ENCODE data around the gene CDH22.

- TF ChIP-seq, protein P1, sequence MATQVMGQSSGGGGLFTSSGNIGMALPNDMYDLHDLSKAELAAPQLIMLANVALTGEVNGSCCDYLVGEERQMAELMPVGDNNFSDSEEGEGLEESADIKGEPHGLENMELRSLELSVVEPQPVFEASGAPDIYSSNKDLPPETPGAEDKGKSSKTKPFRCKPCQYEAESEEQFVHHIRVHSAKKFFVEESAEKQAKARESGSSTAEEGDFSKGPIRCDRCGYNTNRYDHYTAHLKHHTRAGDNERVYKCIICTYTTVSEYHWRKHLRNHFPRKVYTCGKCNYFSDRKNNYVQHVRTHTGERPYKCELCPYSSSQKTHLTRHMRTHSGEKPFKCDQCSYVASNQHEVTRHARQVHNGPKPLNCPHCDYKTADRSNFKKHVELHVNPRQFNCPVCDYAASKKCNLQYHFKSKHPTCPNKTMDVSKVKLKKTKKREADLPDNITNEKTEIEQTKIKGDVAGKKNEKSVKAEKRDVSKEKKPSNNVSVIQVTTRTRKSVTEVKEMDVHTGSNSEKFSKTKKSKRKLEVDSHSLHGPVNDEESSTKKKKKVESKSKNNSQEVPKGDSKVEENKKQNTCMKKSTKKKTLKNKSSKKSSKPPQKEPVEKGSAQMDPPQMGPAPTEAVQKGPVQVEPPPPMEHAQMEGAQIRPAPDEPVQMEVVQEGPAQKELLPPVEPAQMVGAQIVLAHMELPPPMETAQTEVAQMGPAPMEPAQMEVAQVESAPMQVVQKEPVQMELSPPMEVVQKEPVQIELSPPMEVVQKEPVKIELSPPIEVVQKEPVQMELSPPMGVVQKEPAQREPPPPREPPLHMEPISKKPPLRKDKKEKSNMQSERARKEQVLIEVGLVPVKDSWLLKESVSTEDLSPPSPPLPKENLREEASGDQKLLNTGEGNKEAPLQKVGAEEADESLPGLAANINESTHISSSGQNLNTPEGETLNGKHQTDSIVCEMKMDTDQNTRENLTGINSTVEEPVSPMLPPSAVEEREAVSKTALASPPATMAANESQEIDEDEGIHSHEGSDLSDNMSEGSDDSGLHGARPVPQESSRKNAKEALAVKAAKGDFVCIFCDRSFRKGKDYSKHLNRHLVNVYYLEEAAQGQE (IDR thresholded peaks at IDR 0.05; ENCODE audit: insufficient read depth in 1 of 2, low read depth in 2 of 2, low read length in 1 of 2), result no peak
- no peak for TF ChIP-seq CTCF (IDR thresholded peaks at IDR 0.05)
Measured at GRCh38 chr20:46264391-46265266, 43.7 kb downstream of the CDH22 start.
